Stimulated activated CD4-positive, alpha-beta T cell treated with anti-CD3 and anti-CD28 coated beads, Interleukin-12 subunit alpha, Interleukin-12 subunit beta, amount 100 ng/mL, for 24 hours (primary cell): ENCODE measurements around the gene PDZD8.
A peak's percentile ranks its signal among the peaks of the same experiment; 100 is the strongest.

Source experiments
- DNase-seq, 2 experiments: peaks; one replicate each; pipeline ENCODE4 v3.0.0-alpha.2; 2020; ENCODE audit warnings: low read depth in 2 of 2

PDZD8 gene, protein sequence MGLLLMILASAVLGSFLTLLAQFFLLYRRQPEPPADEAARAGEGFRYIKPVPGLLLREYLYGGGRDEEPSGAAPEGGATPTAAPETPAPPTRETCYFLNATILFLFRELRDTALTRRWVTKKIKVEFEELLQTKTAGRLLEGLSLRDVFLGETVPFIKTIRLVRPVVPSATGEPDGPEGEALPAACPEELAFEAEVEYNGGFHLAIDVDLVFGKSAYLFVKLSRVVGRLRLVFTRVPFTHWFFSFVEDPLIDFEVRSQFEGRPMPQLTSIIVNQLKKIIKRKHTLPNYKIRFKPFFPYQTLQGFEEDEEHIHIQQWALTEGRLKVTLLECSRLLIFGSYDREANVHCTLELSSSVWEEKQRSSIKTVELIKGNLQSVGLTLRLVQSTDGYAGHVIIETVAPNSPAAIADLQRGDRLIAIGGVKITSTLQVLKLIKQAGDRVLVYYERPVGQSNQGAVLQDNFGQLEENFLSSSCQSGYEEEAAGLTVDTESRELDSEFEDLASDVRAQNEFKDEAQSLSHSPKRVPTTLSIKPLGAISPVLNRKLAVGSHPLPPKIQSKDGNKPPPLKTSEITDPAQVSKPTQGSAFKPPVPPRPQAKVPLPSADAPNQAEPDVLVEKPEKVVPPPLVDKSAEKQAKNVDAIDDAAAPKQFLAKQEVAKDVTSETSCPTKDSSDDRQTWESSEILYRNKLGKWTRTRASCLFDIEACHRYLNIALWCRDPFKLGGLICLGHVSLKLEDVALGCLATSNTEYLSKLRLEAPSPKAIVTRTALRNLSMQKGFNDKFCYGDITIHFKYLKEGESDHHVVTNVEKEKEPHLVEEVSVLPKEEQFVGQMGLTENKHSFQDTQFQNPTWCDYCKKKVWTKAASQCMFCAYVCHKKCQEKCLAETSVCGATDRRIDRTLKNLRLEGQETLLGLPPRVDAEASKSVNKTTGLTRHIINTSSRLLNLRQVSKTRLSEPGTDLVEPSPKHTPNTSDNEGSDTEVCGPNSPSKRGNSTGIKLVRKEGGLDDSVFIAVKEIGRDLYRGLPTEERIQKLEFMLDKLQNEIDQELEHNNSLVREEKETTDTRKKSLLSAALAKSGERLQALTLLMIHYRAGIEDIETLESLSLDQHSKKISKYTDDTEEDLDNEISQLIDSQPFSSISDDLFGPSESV

DNA sequence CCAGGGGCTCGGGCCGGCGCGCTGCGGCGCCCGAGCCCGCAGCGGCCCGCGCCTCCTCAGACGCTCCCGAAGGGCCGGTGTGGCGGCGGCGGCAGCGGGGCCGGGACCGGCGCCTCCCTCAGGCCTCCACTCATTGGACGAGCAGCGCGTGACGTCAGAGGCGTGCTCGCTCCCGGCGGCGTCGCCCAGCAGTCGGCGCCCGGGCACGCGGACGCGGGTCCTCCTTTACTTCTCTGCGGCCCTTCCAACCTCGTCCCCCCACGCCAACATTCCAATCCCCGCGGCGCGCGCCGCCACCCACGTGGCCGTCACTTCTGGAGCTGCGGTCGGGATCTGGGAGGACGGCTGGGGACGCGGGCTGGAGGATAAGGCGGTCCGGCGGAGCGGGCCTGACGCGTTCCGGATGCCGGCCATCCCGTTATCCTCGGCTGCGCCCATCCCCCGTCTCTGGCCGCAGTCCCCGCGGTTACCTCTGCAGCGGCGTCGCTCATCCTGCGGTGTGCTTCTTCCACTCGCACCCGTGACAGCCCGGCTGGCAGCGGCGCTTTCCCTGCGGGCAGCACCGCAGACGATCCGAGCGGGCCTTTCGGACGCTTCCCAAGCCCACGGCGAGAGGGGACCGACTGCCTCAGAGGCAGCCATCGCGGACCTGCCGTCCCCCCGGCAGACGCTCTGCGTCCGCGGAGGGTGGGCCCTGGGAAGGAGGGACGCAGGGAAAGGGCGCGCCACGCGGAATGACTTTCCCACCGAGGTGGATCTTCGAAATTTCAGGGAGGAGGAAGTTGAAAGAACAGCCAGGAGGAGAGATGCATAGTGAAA lies at the start of gene PDZD8:
TSS of gene PDZD8 (minus strand) at position 81 of the 819 bp plus-strand sequence. CDS start 213 bp downstream, outside the sequence.
- DNase-seq = peak; percentile 85 to 88

DNA sequence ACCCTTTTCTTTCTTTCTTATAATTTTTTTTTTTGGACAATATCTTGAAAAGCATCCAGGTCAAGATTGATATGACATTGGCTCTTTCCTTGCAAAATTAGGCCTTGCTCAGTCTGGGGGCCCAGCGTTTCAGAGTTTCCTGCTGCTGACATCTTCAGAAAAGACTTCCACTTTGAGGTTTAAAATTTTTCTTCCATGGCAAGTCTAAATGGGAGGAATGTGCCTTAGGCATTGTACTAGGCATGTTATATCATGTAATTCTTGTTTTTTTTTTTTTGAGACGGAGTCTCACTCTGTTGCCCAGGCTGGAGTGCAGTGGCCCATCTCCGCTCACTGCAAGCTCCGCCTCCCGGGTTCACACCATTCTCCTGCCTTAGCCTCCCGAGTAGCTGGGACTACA lies 48.9 kb upstream of the PDZD8 start:
- no peak for DNase-seq

DNA sequence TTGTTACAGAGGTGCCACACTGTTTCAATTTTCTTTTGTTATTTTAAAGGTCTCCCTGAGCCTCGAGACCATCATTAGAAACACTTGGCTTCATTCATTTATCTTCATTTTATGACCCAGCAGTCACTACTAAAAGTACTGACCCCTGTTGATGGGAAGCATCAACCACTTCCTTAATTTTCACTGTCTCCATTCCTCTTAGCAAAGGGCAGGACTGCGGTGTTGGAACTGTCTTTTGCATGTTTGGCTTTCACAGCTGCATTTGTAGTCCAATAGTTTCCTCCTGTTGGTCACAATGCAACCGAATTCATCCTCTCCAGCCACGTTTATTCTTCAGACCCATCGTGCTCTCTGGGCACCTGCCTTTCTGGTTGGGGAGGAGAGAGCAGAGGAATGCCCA lies 46.7 kb upstream of the PDZD8 start:
- DNase-seq = no peak

DNA sequence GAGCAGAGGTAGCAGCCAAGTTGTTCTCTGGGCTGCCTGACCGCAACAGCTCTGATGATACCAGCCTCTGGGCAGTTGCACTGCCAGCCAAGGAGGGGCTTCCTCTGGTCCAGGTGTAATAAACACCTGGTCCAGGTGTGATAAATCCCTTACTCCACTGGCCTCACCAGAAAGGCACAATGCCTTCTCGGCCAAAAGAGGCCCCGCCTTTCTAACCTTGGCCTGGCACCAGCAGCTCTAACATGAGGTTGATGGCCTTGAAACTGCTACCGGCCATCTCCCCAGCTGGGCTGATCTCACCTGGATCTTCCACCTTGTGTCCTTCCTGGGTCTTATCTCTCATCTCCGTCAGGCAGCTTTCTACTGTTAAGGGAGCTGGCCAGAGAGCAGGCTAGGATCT lies 45.5 kb upstream of the PDZD8 start:
- no peak for DNase-seq

DNA sequence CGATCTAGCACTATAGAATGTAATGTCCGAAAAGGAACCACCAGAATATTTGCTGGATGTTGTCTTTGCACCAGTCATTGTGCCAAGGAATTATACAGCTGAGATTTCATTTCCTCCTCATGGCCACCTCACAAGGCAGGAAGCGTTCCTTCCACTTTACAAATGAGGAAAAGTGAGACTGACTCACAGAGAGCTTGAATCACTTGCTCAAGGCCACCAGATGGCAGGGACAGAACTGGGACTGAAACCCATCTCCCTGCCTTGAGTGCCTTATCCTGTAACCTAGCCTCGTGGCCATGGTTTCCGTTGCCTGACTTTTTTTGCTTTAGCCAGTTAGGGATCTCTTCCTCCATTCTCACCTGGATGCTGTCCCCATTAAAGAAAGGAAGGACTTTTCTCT lies 44.7 kb upstream of the PDZD8 start:
- no peak for DNase-seq

DNA sequence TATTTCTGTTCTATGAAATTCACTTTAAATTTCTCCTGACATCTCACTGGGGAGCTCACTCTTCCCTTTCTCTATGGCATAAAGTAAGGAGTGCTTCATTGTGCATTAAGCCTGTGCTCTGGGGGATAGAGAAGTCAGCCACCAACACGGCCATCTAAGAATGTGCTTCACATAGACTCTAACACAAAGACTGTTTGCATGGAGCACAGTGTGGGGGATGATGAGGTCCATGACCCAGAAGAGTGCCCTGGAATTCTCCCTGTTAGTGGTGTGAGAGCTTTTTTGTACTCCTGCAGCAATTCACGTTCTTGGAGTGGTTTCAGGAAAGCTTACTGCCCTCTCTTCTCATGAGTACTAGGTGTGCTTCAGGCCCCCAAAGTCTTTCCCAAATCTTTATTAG lies 43.9 kb upstream of the PDZD8 start:
- DNase-seq = no peak

DNA sequence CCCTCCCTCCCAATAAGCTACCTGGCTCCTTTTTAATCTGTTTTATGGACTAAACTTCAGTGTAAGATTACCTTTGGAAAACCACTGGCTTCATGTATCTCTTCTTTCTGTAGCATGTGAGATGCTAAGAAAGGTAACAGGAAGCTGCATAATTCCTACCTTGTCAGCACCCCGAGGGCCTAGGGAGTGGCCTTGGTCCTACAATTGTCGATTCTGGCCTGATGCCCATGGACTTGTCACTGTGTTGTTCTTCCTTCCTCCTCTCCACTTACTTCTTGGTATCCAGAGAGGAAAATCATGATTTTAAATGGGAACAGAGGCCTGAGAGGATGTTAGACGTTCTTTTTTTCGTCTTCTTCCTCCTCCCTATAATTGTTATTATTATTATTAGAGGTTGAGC lies 42.9 kb upstream of the PDZD8 start:
- DNase-seq = no peak

DNA sequence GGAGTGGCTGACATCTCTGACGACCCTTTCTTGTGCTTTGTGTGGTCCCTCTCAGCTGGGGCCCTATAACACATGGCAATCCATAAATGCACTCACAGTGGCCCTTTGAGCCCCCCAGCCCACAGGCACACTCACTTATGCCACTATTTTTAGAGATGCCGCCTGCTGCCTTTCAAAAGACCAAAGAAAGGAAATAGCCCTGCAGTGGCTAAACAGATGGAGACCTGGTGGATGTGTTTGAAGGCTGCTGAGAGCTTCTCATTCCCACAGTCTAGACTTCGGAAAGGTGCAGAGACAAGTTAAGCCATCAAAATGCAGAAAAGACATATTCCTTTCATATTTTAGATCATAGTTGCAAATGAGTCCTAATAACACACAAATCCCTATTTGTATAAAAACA lies 42.0 kb upstream of the PDZD8 start:
- no peak for DNase-seq

DNA sequence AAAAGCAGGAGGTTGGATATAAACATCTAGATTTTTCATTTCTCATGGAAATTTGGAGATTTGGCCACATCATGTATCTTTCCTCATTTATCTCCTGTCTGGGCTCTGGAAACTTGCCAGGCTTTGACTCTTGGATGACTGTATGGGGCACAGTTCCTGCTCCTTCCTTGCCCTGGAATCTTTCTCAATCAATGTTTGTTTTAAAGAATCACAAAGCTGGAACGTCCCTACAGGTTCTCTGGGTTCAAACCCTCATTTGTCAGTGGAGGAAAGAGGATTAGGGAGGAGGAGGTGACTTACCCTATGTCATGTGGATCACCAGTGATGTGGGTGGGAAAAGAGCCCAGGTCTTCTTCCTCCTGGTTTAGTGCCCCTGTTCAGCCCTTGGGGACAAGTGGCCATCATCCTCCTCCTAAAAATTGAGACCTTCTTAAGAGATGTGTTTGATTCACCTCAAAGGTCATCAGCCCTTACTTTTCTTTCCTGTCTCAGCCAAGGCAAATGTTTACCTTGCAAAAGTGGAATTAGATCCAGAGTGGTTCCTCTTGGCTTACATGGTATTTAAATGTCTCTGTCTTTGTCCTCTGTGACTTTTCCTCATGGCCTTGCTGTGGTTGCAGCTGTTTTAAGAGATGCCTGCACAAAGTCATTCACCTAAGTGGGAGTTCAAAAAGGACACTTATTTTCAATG lies 38.8 kb upstream of the PDZD8 start:
- no peak for DNase-seq

DNA sequence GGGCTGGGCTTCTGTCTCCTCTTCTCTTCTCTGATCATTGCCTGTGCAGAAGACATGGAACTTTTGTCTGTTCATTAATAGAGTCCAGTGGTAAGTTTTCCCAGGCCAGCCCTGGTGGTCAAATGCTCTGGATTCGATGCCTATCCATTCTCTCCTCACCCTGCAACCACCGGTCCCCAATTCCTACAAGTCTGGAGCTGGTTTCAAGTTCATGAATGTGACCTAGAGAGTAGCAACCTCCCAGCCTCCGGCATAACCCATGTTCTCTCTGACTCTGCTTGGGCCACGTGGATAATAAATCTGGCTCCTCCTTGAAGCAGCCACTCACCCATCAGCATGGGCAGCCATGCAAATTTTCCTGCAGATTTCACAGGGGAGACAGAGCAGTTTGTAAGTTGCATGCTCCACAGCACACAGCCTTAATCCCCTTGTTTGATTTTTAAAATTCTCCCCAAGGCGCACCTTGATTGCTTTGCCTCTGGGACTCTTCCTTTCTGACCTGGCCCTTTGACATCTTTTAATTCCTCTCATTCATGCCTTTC lies 37.3 kb upstream of the PDZD8 start:
- DNase-seq = no peak

DNA sequence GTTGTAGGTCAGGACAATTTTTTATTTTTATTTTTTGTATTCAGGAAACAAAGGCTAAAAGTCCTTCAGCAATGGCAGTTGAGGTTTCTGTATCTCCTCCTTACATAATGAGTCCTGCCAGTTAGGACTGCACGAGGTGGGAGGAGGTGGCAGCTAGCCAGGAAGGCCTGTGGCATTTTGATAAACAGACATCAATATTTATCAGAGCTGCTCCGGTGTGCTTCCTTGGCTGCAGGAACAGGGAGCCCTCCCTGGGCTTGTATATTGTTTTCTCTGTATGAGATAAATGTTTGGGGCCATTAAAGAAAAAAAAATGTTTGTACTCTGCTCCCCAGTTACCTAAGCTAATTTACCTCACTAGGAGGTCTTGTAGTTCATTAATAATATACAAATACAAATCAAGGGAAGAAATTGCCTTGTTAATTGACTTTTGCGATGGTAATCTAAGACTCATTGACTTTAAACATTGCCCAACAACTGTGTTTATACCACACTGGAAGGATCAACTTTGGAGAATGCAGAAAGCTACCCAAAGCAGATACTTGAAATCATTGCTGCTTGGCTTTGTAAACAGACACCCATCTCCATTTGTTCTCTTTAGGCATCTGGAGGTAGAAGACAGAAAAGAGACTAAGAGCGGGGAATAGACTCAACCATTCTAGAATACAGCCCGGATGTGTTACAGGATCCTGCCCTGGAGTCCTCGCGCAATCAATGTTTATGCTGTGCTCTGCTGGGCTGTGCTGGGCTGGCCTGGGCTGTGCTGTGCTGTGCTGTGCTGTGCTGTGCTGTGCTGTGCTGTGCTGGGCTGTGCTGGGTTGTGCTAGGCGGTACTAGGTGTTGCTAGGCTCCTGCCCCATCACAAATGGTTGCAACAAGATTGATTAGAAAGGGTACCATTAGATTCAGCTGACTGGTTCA lies 36.5 kb upstream of the PDZD8 start:
- no peak for DNase-seq

DNA sequence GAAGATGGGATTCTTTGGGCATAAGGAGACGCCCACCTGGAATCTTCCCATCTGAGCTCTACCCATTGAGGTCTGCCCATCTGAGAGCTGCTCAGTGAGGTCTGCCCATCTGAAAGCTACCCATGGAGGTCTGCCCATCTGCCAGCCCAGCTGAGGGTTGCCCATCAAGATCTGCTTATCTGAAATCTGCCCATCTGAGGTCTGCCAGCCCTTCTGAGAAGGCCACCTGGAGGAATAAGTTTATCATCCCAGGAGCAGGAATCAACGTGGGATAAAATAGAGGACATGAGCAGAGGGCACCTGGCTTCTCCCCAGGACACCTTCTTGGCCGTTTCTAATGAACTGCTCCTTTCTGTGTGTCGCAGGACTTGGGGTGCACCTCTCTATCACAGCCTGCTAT lies 35.3 kb upstream of the PDZD8 start:
- DNase-seq = no peak

DNA sequence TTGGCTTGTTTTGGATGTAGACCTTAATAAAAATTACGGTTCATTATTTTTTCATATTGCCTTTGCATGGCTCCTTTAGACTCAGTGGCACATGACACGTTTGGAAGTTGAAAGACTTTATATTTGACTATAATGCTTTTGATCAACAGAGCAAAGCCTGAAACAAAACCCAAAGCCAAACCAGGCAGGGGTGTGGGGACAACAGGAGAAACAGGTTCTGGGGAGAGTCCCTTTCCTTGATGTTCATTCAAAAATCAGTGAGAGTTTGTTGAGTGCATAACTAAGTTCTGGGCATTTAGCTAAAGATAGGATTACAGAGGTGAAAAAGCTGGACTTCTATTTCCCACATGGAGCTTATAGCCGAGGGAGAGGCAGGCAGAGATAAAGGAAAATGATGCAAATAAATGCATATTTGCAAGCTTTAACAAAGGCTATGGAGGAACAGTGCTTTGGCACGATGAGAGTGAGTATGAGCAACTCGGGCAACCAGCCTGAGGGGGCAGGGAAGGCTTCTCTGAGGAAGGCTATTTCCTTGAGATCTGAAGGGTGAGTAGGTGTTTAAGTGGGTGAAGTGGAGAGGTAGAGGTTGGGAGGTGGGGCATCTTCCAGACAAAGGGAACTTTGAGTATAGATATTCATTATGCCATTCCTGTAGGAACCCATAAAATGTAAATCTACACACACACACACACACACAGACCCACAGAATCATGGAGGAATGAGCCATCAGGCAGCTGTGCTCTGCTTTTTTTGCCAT lies 34.5 kb upstream of the PDZD8 start:
- DNase-seq = no peak

DNA sequence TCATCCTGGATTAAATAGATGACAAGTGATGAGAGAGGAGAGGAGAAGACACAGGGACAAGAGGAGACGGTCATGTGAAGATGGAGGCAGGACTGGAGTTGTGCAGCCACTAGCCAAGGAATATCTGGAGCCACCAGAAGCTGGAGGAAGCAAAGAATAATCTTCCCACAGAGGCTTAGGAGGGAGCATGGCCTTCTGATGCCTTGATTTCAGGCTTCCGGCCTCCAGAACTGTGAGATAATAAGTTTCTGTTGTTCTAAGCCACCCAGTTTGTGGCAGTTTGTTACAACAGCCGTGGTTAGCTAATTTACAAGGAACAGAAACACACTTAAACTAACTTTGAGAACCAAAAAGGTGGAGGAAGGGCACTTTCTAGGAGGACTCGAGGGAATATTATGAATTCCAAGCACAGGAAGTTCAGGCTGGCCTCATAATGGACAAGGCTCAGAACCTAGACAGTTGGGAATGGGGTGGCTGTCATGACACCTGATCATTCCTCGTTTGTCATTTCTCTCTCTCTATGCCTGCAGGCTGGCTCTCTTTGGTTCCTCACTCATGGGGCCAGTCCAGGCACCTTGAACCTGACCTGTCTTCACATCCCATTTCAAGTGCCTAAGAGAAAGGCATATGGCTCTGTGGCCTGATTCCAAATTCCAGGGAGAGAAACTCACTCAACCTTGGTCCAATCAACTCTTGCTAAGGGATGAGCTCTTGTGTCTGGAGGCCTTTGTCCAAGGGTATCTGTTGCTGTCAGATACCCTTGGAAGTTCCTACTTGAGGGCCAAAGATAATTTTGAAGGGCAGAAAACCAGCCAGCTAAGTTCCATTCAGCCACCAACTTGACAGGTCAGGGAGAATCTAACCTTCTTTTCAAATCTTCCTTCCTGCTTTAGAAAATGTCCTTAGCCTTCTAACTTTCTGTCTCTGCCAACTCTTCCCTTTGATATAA lies 33.5 kb upstream of the PDZD8 start:
- no peak for DNase-seq

DNA sequence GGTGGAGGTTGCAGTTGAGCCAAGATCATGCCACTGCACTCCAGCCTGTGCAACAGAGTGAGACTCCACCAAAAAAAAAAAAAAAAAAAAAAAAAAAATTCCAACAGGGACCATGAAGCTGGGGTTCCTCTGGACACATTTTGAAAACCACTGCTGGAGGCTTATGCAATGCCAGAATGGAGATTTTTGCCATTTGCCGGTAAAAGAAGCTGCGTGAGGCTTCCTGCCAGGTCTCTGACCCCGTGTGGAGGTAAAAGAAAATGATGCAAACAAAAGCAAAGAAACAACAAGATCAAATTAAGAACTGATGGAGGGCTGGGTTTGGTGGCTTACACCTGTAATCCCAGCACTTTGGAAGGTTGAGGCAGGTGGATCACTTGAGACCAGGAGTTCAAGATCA lies 30.5 kb upstream of the PDZD8 start:
- DNase-seq = no peak

DNA sequence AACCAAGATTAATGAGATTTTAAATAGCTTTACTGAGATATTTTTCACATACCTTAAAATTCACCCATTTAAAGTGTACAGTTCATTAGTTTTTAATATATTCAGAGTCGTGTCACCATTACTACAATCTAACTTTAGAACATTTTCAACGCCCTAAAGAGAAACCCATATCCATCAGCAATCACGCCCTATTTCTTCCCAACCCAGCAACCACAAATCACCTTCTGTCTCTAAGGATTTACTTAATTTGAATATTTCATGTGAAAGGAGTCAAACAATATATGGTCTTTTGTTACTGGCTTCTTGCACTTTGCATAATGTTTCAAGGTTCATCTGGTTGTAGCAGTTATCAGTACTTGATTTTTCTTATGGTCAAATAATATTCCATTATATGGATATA lies 25.1 kb upstream of the PDZD8 start:
- DNase-seq = no peak

DNA sequence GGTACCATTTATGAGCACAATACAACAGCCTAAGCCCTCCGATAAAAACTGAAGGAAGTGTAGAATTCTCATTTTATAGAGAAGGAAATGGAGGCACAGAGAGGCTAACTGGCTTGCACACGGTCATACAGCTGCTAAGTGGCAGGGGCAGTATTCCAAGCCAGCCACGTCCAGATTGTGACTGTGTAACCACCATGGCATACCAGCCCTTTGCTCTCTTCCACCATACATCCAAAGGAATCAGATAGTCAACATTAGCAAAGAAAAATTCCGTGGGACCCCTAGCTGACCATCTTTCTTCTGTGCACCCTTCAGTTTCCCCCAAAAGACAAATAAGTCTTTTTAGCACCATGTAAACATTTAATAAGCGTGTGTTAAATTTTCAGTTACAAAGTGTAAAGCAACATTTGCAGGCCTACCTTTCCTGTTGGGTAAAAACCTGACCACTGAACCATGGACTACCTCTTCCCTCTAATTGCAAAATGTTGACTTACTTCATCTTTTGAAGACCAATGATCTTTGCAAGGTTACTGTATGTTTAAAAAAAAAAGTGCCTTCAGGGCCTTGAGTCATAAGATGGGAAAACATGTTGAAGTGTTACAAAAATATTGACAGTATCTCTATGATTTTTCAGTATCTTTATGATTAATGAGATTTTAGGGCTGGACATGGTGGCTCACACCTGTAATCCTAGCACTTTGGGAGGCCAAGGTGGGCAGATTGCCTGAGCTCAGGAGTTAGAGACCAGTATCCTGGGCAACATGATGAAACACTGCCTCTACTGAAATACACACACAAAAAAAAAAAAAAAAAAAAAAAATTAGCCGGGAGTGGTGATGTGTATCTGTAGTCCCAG lies 24.3 kb upstream of the PDZD8 start:
- no peak for DNase-seq
